Panc1 (cell line): ENCODE results near the gene SHE.

Source experiments
- CTCF ChIP-seq: fragments of 450-650 bp; IDR thresholded peaks from 2 replicates; pipeline ENCODE4 v1.5.1; 2017; ENCODE audit warnings: mild to moderate bottlenecking
- POLR2AphosphoS5 ChIP-seq: IDR thresholded peaks from 2 replicates; pipeline ENCODE4 v1.6.1; 2012; ENCODE audit warnings: mild to moderate bottlenecking, low read depth, low read length, moderate library complexity
- REST ChIP-seq, 2 experiments: IDR thresholded peaks; 2 replicates each; pipeline ENCODE4 v1.6.1; 2011 to 2012; ENCODE audit warnings: low read depth in 2 of 2, control low read depth in 1 of 2, low read length in 1 of 2, mild to moderate bottlenecking in 1 of 2, moderate library complexity in 1 of 2; ENCODE audit not compliant: insufficient read depth in 1 of 2
- SIN3A ChIP-seq: IDR thresholded peaks from 2 replicates; pipeline ENCODE4 v1.6.1; 2012; ENCODE audit warnings: low read depth, mild to moderate bottlenecking, low read length, moderate library complexity, borderline replicate concordance; ENCODE audit not compliant: insufficient read depth
- TCF7L2 ChIP-seq: IDR thresholded peaks from 2 replicates; pipeline ENCODE4 v1.6.1; 2011; ENCODE audit warnings: mild to moderate bottlenecking, low read depth, low read length, inconsistent platforms

- TF ChIP-seq CTCF (no peak), SIN3A (no peak), POLR2AphosphoS5 (no peak), TCF7L2 (no peak), REST (IDR thresholded peaks at IDR 0.05; ENCODE audit: insufficient read depth in 1 of 2, low read depth in 2 of 2, low read length in 1 of 2) (no peak)
These were observed 72.2 kb downstream of the SHE start for GRCh38 chr1:154429841-154430611.
